Colon (tissue), 2 donors: ENCODE measurements around the gene UTF1.

ENCODE experiments used
- FAIRE-seq: peaks from 2 replicates; lab custom pipeline; 2012; peaks lifted over from hg19 to GRCh38; lab: Jason Lieb, UNC
- donor health status: control.
- donor health status: control.

Gene UTF1

DNA sequence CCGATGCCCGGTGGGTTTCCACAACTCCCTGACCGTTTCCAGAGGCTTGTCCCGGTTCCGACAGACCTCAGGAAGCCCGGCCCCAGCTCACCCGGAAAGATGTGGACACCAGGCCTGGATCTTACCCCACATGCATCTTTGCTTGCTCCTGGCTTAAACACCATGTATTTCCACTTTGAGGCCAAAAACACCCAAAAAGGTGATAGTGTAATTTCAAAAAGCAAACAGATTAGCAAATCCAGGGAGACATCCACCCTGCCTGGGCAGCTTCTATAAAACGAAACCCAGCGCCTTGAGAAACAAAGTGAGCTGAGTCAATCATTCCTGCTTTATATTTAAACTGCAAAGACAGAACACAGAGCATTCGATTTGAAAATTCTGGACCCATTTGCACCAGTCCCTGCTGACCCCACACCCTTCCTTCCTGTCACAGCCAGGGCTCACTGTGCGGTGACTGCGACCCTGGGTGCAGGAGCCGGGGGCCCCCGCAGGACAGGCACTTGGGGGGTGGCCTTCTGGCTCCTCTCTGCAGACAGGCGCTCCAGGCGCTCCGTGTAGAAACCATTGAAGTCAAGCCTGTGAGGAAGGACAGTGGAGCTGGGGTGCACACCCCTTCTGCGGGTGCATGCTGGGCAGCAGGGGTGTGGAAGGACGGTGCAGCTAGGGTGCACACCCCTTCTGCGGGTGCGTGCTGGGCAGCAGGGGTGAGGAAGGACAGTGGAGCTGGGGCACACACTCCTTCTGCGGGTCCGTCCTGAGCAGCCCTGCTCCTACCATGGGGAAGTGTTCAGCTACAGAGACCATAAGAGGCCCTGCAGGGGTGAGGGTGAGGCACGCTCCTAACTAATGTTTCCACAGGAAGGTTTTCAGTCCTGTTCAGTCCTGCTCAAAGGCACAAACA is 49.6 kb downstream of the UTF1 start:
- no peak for FAIRE-seq

GRCh38 chr10:133280391-133281059 is 50.5 kb downstream of the UTF1 start:
- no peak for FAIRE-seq

DNA sequence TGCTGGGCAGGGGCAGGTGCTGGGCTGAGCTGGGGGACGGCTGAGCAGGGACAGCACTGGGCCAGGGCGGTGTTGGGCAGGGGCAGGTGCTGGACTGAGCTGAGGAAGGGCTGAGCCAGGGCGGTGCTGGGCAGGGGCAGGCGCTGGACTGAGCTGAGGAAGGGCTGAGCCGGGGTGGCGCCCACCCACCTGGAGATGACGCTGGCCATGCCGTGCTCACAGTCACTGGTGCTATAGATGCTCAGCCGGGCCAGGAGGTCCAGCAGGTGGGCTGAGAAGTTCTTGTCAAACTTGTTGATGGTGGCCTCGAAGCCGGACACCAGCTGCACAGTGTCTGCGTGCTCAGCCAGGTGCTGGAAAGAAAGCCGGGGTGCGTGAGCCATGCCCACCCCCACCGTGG is 51.1 kb downstream of the UTF1 start:
- FAIRE-seq, result no peak
